ENCODE data around the gene GRM4.

The GRM4 gene

GRCh38 chr6:33994472-33995308 lies 151.2 kb downstream of the GRM4 start:
- no peaks in the 10 kb centered on the region for H3K9me2 ChIP-seq (replicated peaks; ENCODE audit: insufficient read depth, low read length)
- DNase-seq = no peak
- no peak overlapping the region for H3K27ac ChIP-seq (ENCODE audit: low read length)
- peaks cover 37% of the 10 kb centered on the region for H3K27me3 ChIP-seq (replicated peaks; ENCODE audit: insufficient read depth, low read length)
- H3K4me2 ChIP-seq (ENCODE audit: low read depth, low read length) = no peak overlapping the region
- no peaks in the 10 kb centered on the region for H3K4me1 ChIP-seq (ENCODE audit: low read length)
- no peaks in the 10 kb centered on the region for H3K79me2 ChIP-seq (ENCODE audit: low read length)
- no peaks in the 10 kb centered on the region for H3K9me3 ChIP-seq (replicated peaks; ENCODE audit: insufficient read depth, low read length)
- H4K20me1 ChIP-seq (ENCODE audit: insufficient read depth, low read length) = no peaks in the 10 kb centered on the region
- TF ChIP-seq EZH2 (optimal IDR thresholded peaks at IDR 0.05; ENCODE audit: low read depth, low read length) (no peak), CTCF (IDR thresholded peaks at IDR 0.05; ENCODE audit: low read length) (no peak)
- H3F3A ChIP-seq (ENCODE audit: insufficient read depth, low read length) = no peaks in the 10 kb centered on the region
- H2AFZ ChIP-seq (ENCODE audit: low read length) = no peak overlapping the region
- no peak overlapping the region for H3K9ac ChIP-seq (ENCODE audit: low read length)
- H3K4me3 ChIP-seq (ENCODE audit: low read length) = no peak overlapping the region
- H3K36me3 ChIP-seq (replicated peaks; ENCODE audit: insufficient read depth, low read length) = no peaks in the 10 kb centered on the region

GRCh38 chr6:33993653-33994471 lies 152.0 kb downstream of the GRM4 start:
- H3K4me1 ChIP-seq (ENCODE audit: low read length) = no peaks in the 10 kb centered on the region
- H3F3A ChIP-seq (ENCODE audit: insufficient read depth, low read length) = no peaks in the 10 kb centered on the region
- DNase-seq = no peak
- H3K4me3 ChIP-seq (ENCODE audit: low read length) = no peak overlapping the region
- peaks cover 32% of the 10 kb centered on the region for H3K27me3 ChIP-seq (replicated peaks; ENCODE audit: insufficient read depth, low read length)
- no peak overlapping the region for H3K27ac ChIP-seq (ENCODE audit: low read length)
- no peaks in the 10 kb centered on the region for H3K9me3 ChIP-seq (replicated peaks; ENCODE audit: insufficient read depth, low read length)
- no peaks in the 10 kb centered on the region for H4K20me1 ChIP-seq (ENCODE audit: insufficient read depth, low read length)
- TF ChIP-seq EZH2phosphoT487 (IDR thresholded peaks at IDR 0.05; ENCODE audit: low read length) (no peak), CTCF (IDR thresholded peaks at IDR 0.05; ENCODE audit: low read length) (no peak), EZH2 (optimal IDR thresholded peaks at IDR 0.05; ENCODE audit: low read depth, low read length) (no peak)
- no peak overlapping the region for H3K9ac ChIP-seq (ENCODE audit: low read length)
- H3K9me2 ChIP-seq (replicated peaks; ENCODE audit: insufficient read depth, low read length) = no peaks in the 10 kb centered on the region
- H3K79me2 ChIP-seq (ENCODE audit: low read length) = no peaks in the 10 kb centered on the region
- H2AFZ ChIP-seq (ENCODE audit: low read length) = no peak overlapping the region
- H3K36me3 ChIP-seq (replicated peaks; ENCODE audit: insufficient read depth, low read length) = no peaks in the 10 kb centered on the region
- H3K4me2 ChIP-seq (ENCODE audit: low read depth, low read length) = no peak overlapping the region

GRCh38 chr6:33993091-33993490 lies 152.8 kb downstream of the GRM4 start:
- no peak overlapping the region for H3K9ac ChIP-seq (ENCODE audit: low read length)
- H2AFZ ChIP-seq (ENCODE audit: low read length) = no peak overlapping the region
- H3F3A ChIP-seq (ENCODE audit: insufficient read depth, low read length) = no peaks in the 10 kb centered on the region
- no peak overlapping the region for H3K27ac ChIP-seq (ENCODE audit: low read length)
- no peak overlapping the region for H3K4me3 ChIP-seq (ENCODE audit: low read length)
- no peaks in the 10 kb centered on the region for H3K9me2 ChIP-seq (replicated peaks; ENCODE audit: insufficient read depth, low read length)
- TF ChIP-seq EZH2 (optimal IDR thresholded peaks at IDR 0.05; ENCODE audit: low read depth, low read length) = no peak
- TF ChIP-seq CTCF (IDR thresholded peaks at IDR 0.05; ENCODE audit: low read length) = no peak
- no peak for TF ChIP-seq EZH2phosphoT487 (IDR thresholded peaks at IDR 0.05; ENCODE audit: low read length)
- H3K4me1 ChIP-seq (ENCODE audit: low read length) = no peaks in the 10 kb centered on the region
- H4K20me1 ChIP-seq (ENCODE audit: insufficient read depth, low read length) = no peaks in the 10 kb centered on the region
- H3K27me3 ChIP-seq (replicated peaks; ENCODE audit: insufficient read depth, low read length) = peaks cover 35% of the 10 kb centered on the region
- H3K79me2 ChIP-seq (ENCODE audit: low read length) = no peaks in the 10 kb centered on the region
- H3K4me2 ChIP-seq (ENCODE audit: low read depth, low read length) = no peak overlapping the region
- no peaks in the 10 kb centered on the region for H3K36me3 ChIP-seq (replicated peaks; ENCODE audit: insufficient read depth, low read length)
- no peaks in the 10 kb centered on the region for H3K9me3 ChIP-seq (replicated peaks; ENCODE audit: insufficient read depth, low read length)
- no peak for DNase-seq
